ENCODE data around the gene TRIM46. TPM values are rescaled to one million over a fixed set of nuclear protein-coding genes. Genes with fewer than 3 reads are reported as not detected.
A peak's percentile ranks its signal among the peaks of the same experiment; 100 is the strongest.

Gene TRIM46
- total RNA-seq, 1 donor, result 6.5 TPM

DNA sequence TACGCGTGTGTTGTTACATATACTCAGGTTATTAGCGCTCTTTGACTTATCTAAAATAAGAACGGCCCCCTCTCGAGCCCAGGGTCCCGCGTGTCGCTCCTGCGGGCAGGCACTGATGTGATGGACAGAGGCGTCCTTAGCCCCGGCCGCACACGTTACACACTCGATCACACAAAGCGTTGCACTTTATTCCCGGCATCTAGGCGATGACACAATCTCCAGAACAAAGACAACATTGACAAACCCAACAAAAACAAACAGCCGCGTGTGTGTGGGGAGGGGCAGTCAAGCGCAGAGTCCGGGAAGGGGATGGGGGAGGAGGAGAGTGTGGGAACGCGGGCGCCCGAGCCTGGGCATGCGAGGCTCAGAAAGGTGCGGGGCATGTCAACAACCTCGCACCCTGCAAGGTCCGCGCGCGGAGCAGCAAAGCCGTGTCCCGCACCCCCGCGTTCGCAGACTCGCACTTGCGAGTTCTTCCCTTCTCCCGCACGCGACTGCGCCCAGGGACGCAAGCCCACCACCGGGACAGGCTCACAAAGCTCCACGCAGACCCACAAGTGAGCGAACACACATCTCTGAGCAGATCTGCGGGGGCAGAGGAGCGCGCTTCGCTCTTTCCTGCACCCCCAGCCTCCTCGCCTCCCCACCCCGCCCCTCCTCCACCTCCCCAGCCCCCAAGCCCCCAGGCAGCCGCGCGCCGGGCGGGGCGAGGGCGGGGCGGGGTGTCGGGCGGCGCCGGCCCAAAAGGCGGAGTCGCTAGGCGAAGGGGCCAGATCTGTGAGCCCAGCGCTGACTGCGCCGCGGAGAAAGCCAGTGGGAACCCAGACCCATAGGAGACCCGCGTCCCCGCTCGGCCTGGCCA lies 46.3 kb upstream of the TRIM46 start, which contains the start of gene EFNA1:
EFNA1 (plus strand) TSS at position 772 of the 862 bp plus-strand sequence. CDS start 102 bp downstream, outside the sequence.
- peak; percentile 51 for DNase-seq (ENCODE audit: low read depth)
- TF ChIP-seq, protein P1, sequence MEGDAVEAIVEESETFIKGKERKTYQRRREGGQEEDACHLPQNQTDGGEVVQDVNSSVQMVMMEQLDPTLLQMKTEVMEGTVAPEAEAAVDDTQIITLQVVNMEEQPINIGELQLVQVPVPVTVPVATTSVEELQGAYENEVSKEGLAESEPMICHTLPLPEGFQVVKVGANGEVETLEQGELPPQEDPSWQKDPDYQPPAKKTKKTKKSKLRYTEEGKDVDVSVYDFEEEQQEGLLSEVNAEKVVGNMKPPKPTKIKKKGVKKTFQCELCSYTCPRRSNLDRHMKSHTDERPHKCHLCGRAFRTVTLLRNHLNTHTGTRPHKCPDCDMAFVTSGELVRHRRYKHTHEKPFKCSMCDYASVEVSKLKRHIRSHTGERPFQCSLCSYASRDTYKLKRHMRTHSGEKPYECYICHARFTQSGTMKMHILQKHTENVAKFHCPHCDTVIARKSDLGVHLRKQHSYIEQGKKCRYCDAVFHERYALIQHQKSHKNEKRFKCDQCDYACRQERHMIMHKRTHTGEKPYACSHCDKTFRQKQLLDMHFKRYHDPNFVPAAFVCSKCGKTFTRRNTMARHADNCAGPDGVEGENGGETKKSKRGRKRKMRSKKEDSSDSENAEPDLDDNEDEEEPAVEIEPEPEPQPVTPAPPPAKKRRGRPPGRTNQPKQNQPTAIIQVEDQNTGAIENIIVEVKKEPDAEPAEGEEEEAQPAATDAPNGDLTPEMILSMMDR (IDR thresholded peaks at IDR 0.05; ENCODE audit: insufficient read depth, low read depth, low read length), result no peak

DNA sequence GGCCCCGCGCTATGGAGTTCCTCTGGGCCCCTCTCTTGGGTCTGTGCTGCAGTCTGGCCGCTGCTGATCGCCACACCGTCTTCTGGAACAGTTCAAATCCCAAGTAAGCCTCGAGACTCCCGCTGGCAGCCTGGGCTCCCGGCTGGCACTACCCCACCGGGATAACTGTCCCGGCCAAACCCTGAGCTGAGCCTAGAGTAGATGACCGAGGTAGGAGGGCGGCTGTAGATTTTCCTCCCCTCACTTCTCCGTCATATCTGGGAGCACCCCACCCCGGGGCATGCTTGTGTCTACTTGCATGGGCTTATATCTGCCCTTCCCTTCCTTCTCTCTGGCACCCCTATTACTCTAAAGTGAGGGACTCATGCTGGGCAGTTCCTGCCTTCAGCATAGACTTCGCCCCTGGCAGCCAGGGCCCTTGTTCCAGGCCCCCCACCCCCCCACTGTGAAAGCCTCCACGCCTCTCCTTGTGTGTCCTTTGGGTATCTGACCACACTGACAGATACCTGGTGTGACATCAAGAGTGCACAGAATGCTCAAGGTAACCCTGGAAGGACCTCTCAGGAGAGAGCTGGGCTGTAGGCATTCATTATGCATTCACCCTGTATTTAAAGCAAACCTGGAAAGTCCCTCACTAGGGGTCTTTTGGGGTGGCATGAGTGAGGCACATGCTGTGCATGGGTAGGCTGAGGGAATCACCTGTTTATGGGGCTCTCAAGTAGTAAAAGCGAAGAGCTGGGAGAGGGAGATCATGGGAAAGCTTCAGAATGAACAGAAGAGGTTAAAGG lies 45.5 kb upstream of the TRIM46 start:
- TF ChIP-seq, protein P1 (IDR thresholded peaks at IDR 0.05; ENCODE audit: insufficient read depth, low read depth, low read length), result no peak
- DNase-seq (ENCODE audit: low read depth), result peak; percentile 16
- H3K4me3 ChIP-seq (ENCODE audit: low read depth, low read length), result peak overlapping the region; percentile 53

More for the DNA sequence above, 46.3 kb upstream of the TRIM46 start, which contains the start of gene EFNA1:
- H3K4me3 ChIP-seq (ENCODE audit: low read depth, low read length), result peak within 1 kb of the TSS; percentile 60

DNA sequence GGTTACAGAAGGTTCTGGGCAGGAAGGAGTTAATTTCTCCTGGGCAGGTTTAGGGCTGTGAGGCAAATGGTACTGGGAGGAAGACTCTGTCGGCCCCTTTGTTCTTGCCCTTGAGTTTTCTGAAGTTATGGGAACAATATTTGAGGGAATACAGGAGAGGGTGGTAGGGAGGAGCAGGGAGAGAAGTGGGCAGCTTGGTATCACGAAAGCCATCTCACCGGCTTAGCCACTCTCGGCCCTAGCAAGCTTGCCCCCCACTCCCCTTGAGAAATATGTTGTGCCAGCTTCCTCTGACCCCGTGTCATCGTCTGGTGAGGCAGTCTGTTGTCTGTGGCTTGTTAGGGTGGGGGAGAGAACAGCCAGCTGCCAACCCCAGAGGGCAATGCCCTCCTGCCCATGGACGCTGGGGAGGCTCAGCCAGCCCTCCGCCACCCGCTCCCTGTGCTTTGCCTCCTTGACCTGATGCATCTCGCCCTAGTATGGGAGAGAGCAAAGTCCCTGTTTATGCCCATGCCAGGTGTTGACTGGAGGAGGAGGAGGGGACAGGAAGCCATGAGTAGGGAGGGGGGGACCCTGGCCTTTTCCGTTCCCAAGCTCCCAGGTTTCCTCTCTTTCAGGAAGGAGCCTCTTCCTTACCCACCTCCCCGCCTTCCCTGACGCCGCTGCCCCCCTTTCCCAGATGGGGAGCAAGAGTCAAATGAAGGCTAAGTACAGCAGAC lies 44.7 kb upstream of the TRIM46 start:
- TF ChIP-seq, protein P1 (IDR thresholded peaks at IDR 0.05; ENCODE audit: insufficient read depth, low read depth, low read length), result no peak
- no peak for DNase-seq (ENCODE audit: low read depth)
- no peak overlapping the region for H3K4me3 ChIP-seq (ENCODE audit: low read depth, low read length)

DNA sequence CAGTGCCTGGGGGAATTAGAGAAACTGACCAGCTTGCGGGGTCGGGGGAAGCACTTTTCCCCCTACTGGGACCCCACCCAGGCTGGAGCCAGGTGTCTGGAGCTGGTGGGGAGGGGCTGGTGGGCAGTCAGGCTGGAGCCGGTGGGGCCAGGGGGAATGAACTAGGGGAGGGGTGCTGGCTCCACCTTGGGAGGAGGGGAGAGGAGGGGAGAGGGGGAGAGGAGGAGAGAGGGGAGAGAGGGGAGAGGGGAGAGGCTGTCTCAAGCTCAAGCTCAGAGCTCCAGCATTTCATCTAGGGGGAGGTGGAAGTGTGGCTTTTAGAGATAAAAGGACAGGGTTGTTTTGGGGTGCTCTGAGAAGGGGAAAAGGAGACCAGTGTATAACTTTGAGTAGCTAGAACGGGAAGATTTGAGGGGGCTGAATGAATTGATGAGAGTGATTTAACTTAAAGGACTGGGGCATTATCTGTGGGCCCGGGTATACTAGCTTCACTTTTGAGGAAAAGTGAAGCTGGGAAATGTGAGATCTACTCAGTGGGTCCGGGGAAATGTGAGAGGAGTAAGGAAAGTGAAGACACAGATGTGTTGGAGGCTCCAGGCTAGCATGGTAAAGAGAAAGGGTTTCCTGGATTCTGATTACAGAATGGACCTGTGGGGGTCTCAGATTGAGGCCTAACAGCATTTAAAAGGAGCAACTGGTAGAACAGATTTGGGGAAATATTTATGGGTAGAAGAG lies 43.2 kb upstream of the TRIM46 start:
- TF ChIP-seq, protein P1 (IDR thresholded peaks at IDR 0.05; ENCODE audit: insufficient read depth, low read depth, low read length), result no peak
- no peak for DNase-seq (ENCODE audit: low read depth)
- no peak overlapping the region for H3K4me3 ChIP-seq (ENCODE audit: low read depth, low read length)

DNA sequence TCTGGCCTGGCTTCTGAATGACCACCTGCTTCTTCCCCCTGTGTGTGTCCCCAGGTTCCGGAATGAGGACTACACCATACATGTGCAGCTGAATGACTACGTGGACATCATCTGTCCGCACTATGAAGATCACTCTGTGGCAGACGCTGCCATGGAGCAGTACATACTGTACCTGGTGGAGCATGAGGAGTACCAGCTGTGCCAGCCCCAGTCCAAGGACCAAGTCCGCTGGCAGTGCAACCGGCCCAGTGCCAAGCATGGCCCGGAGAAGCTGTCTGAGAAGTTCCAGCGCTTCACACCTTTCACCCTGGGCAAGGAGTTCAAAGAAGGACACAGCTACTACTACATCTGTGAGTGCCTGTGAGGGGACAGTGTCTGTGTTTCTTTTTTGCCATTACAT lies 42.4 kb upstream of the TRIM46 start:
- TF ChIP-seq, protein P1 (IDR thresholded peaks at IDR 0.05; ENCODE audit: insufficient read depth, low read depth, low read length), result no peak
- H3K4me3 ChIP-seq (ENCODE audit: low read depth, low read length), result no peak overlapping the region
- no peak for DNase-seq (ENCODE audit: low read depth)

DNA sequence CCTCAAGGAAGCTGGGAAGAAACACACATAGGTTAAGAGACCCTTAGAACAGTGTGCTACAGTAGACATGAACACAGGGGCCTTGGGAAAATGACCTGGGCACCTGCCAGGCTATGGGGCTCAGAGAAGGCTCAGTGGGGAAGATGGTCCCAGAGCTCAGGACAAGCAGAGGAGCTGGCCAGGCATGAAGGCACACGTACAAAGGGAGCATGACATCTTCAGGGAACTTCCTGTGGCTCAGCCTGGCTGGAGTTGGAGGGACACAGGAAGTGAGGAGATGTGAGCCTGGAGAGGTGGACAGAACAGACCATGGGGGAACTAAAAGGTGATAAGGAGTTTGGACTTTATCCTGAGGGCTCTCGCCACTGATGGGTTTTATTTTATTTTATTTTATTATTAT lies 41.8 kb upstream of the TRIM46 start:
- TF ChIP-seq, protein P1 (IDR thresholded peaks at IDR 0.05; ENCODE audit: insufficient read depth, low read depth, low read length), result no peak
- no peak overlapping the region for H3K4me3 ChIP-seq (ENCODE audit: low read depth, low read length)
- DNase-seq (ENCODE audit: low read depth), result no peak

Data from fibroblast of villous mesenchyme (primary cell).